OCI-LY1 (cell line): ENCODE results near the gene SNTN.

Experiments
- H2AFZ ChIP-seq: fragments of 200-600 bp; sonication (generic), shearing (Covaris generic); 2 replicates; pipeline ENCODE4 v1.6.0; 2014; ENCODE audit warnings: antibody characterized with exemption, mild to moderate bottlenecking, low read length
- H3F3A ChIP-seq: fragments of 200-600 bp; sonication (generic), shearing (Covaris generic); 2 replicates; pipeline ENCODE4 v1.6.0; 2014; ENCODE audit warnings: mild to moderate bottlenecking, antibody characterized with exemption, low read length, moderate library complexity; ENCODE audit not compliant: insufficient read depth
- H3K27ac ChIP-seq: fragments of 200-600 bp; sonication (generic); 2 replicates; pipeline ENCODE4 v1.5.1; 2014; ENCODE audit warnings: low read length, mixed run types, mild to moderate bottlenecking, low read depth; ENCODE audit not compliant: poor library complexity, severe bottlenecking
- H3K27me3 ChIP-seq: fragments of 200-600 bp; sonication (generic); 2 replicates; pipeline ENCODE4 v1.6.0; 2014; ENCODE audit warnings: antibody characterized with exemption, mild to moderate bottlenecking, low read length, moderate library complexity; ENCODE audit not compliant: insufficient read depth
- H3K36me3 ChIP-seq: fragments of 200-600 bp; sonication (generic); 2 replicates; pipeline ENCODE4 v1.6.1; 2014; ENCODE audit warnings: mild to moderate bottlenecking, antibody characterized with exemption, low read length, moderate library complexity, mixed read lengths; ENCODE audit not compliant: insufficient read depth
- H3K4me1 ChIP-seq: fragments of 200-600 bp; sonication (generic); 2 replicates; pipeline ENCODE4 v1.5.1; 2014; ENCODE audit warnings: mild to moderate bottlenecking, low read length, moderate library complexity; ENCODE audit not compliant: insufficient read depth, severe bottlenecking
- H3K4me2 ChIP-seq: fragments of 200-600 bp; sonication (generic), shearing (Covaris generic); 2 replicates; pipeline ENCODE4 v1.6.1; 2014; ENCODE audit warnings: low read length
- H3K4me3 ChIP-seq: fragments of 200-600 bp; sonication (generic); 2 replicates; pipeline ENCODE4 v1.5.1; 2014; ENCODE audit warnings: low read length, low read depth, mild to moderate bottlenecking, mixed read lengths; ENCODE audit not compliant: poor library complexity, severe bottlenecking
- H3K79me2 ChIP-seq: fragments of 200-600 bp; shearing (Covaris generic); 2 replicates; pipeline ENCODE4 v1.6.1; 2016; ENCODE audit warnings: mixed run types, low read length, mixed read lengths; ENCODE audit not compliant: insufficient read depth
- H3K9ac ChIP-seq: fragments of 200-600 bp; sonication (generic), shearing (Covaris generic); 2 replicates; pipeline ENCODE4 v1.6.1; 2014; ENCODE audit warnings: mild to moderate bottlenecking, low read length, mixed read lengths
- H3K9me2 ChIP-seq: fragments of 200-600 bp; sonication (generic), shearing (Covaris generic); 2 replicates; pipeline ENCODE4 v1.6.1; 2014; ENCODE audit warnings: low read depth, mild to moderate bottlenecking, low read length, mixed read lengths
- H3K9me3 ChIP-seq: fragments of 200-600 bp; shearing (Covaris generic); 2 replicates; pipeline ENCODE4 v1.6.1; 2014; ENCODE audit warnings: low read length, mixed read lengths
- H4K20me1 ChIP-seq: fragments of 200-600 bp; sonication (generic), shearing (Covaris generic); 2 replicates; pipeline ENCODE4 v1.6.0; 2016; ENCODE audit warnings: mild to moderate bottlenecking, low read length; ENCODE audit not compliant: insufficient read depth
- CTCF ChIP-seq: fragments of 200-600 bp; sonication (generic), shearing (Covaris generic); IDR thresholded peaks from 2 replicates; pipeline ENCODE4 v1.5.1; 2017; ENCODE audit warnings: mild to moderate bottlenecking, antibody characterized with exemption, low read length, moderate library complexity, mixed read lengths
- EZH2 ChIP-seq: fragments of 200-600 bp; sonication (generic), shearing (Covaris generic); IDR thresholded peaks from 2 replicates; pipeline ENCODE4 v1.8.0; 2017; ENCODE audit warnings: borderline replicate concordance, mixed run types, mild to moderate bottlenecking, antibody characterized with exemption, low read length, moderate library complexity, mixed read lengths

The SNTN gene

DNA sequence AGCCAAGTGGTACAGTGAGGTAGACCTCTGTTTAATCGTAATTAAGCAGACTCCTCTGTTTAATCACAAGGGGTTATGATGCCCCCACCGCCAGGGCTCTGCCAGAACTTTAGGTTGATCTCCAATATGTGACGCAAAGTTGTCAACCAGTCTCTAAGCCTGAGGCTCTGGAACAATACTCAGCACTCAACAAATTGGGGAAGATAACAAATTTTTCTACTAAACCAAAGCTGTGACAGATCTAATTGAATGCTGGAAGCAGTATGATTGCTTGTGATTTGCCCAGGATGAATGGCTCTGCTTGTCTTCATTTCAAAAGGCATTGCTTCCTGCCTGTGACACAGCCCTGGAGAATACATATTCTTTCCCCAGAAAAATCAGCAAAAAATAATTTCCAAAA is 57.1 kb downstream of the SNTN start:
- Histone ChIP-seq H3K27me3 (no peaks in the 10 kb centered on the region), H3K9me2 (no peaks in the 10 kb centered on the region), H4K20me1 (no peaks in the 10 kb centered on the region), H3F3A (no peaks in the 10 kb centered on the region), H3K4me3 (no peak overlapping the region), H3K9ac (no peak overlapping the region), H2AFZ (no peak overlapping the region), H3K27ac (no peak overlapping the region), H3K9me3 (no peaks in the 10 kb centered on the region), H3K4me2 (no peak overlapping the region), H3K79me2 (no peaks in the 10 kb centered on the region), H3K4me1 (no peaks in the 10 kb centered on the region), H3K36me3 (no peaks in the 10 kb centered on the region)
- TF ChIP-seq EZH2 (no peak), CTCF (no peak)
